ENCODE results near the gene PPAN.

Gene PPAN

GRCh38 chr19:10113964-10114650, 7.9 kb downstream of the PPAN start:
- DNase-seq = no peak

- DNase-seq = no peak
These were observed 8.7 kb downstream of the PPAN start for GRCh38 chr19:10114651-10115391.

- DNase-seq = no peak
These were observed 9.4 kb downstream of the PPAN start for GRCh38 chr19:10115392-10116084.

GRCh38 chr19:10116085-10116865, 10.1 kb downstream of the PPAN start:
- DNase-seq = no peak

- DNase-seq = no peak
These were observed 10.9 kb downstream of the PPAN start for GRCh38 chr19:10116866-10117616.

- no peak for DNase-seq
These were observed 12.8 kb downstream of the PPAN start for GRCh38 chr19:10118960-10119359.

- DNase-seq = peak; percentile 93
These were observed 14.5 kb downstream of the PPAN start for GRCh38 chr19:10120538-10121189.

- peak; percentile 75 for DNase-seq
These were observed 15.9 kb downstream of the PPAN start for GRCh38 chr19:10122045-10122444.

GRCh38 chr19:10124429-10124828, 18.3 kb downstream of the PPAN start:
- DNase-seq = no peak

GRCh38 chr19:10126213-10126639, 20.1 kb downstream of the PPAN start:
- DNase-seq = no peak

GRCh38 chr19:10132905-10133304, 26.7 kb downstream of the PPAN start:
- DNase-seq = no peak

- DNase-seq = no peak
These were observed 27.4 kb downstream of the PPAN start for GRCh38 chr19:10133596-10133995.

GRCh38 chr19:10134040-10134439, 27.9 kb downstream of the PPAN start:
- DNase-seq = no peak

- no peak for DNase-seq
These were observed 29.6 kb downstream of the PPAN start for GRCh38 chr19:10135551-10136334.

- no peak for DNase-seq
These were observed 30.8 kb downstream of the PPAN start for GRCh38 chr19:10136936-10137335.

GRCh38 chr19:10137751-10138682, 31.9 kb downstream of the PPAN start:
- DNase-seq = no peak

- no peak for DNase-seq
These were observed 33.0 kb downstream of the PPAN start for GRCh38 chr19:10138879-10139795.

- no peak for DNase-seq
These were observed 33.8 kb downstream of the PPAN start for GRCh38 chr19:10139952-10140351.

- no peak for DNase-seq
These were observed 35.3 kb downstream of the PPAN start for GRCh38 chr19:10141479-10141878.
